Aorta (tissue), 5 donors: ENCODE measurements around the gene PNPLA6. TPM values are rescaled to one million over a fixed set of nuclear protein-coding genes. Genes with fewer than 3 reads are reported as not detected.

Source experiments
- ATAC-seq: fragments of 200-7000 bp; cut with Tn5 transposase; one replicate; pipeline ENCODE4 v1.9.1; 2022; ENCODE audit warnings: moderate library complexity; ENCODE audit not compliant: low FRiP score
- DNase-seq, 2 donors: peaks; one replicate each; pipeline ENCODE4 v3.0.0-alpha.2; 2020
- H3K27ac ChIP-seq, 2 donors: one replicate each; pipeline ENCODE4 v1.5.1; 2013; ENCODE audit warnings: low read length in 2 of 2, mild to moderate bottlenecking in 2 of 2, moderate library complexity in 2 of 2, control low read depth in 1 of 2, inconsistent platforms in 1 of 2, low read depth in 1 of 2
- H3K27me3 ChIP-seq, 2 donors: one replicate each; pipeline ENCODE4 v1.6.1; 2013; ENCODE audit warnings: control low read depth in 1 of 2, low read length in 1 of 2, mild to moderate bottlenecking in 1 of 2, moderate library complexity in 1 of 2; ENCODE audit not compliant: insufficient read depth in 2 of 2, control insufficient read depth in 1 of 2
- H3K36me3 ChIP-seq, 2 donors: one replicate each; pipeline ENCODE4 v1.6.1; 2013; ENCODE audit warnings: control low read depth in 1 of 2, low read length in 1 of 2, mild to moderate bottlenecking in 1 of 2; ENCODE audit not compliant: insufficient read depth in 2 of 2, control insufficient read depth in 1 of 2
- H3K4me1 ChIP-seq, 2 donors: one replicate each; pipeline ENCODE4 v1.6.1; 2013; ENCODE audit warnings: low read length in 2 of 2, control low read depth in 1 of 2, mild to moderate bottlenecking in 1 of 2, moderate library complexity in 1 of 2; ENCODE audit not compliant: insufficient read depth in 2 of 2, control insufficient read depth in 1 of 2
- H3K4me3 ChIP-seq, 2 donors: one replicate each; pipeline ENCODE4 v1.5.1; 2013; ENCODE audit warnings: low read length in 2 of 2, control low read depth in 1 of 2, mild to moderate bottlenecking in 1 of 2
- H3K9me3 ChIP-seq: one replicate; pipeline ENCODE4 v1.6.1; 2013; ENCODE audit warnings: mild to moderate bottlenecking, low read length; ENCODE audit not compliant: control insufficient read depth
- WGBS, 2 donors: extraction: QIAGEN DNeasy Blood & Tissue Kit; methylation state at CpG; one replicate each; pipeline ENCODE4 v1.1.7; 2013; 5-methylcytosine and 5-hydroxymethylcytosine counted together
- intact Hi-C, 2 donors: fragments of 100-400 bp; cut with DNase I; formaldehyde crosslinking; loops; one replicate each; pipeline versions ENCODE4 v1.14.2 to v1.15.0; 2022
- polyA plus RNA-seq, 2 donors: library from polyadenylated mRNA; stranded (reverse); fragments of 200-250 nt; gene quantifications; one replicate each; pipeline ENCODE4 v1.2.3, GENCODE V29; 2013
- total RNA-seq, 2 donors: library from RNA; stranded (reverse); fragmentation: NEBNext Ultra II Directional; extraction: Animal tissue kit (Norgen Biotek cat#: 25700); gene quantifications; one replicate each; pipeline ENCODE4 v1.2.1, GENCODE V29; 2021
- donor health status: healthy with polysubstance abuse.
- donor health status: Bipolar disorder and iron deficiency.
- donor health status: DM: no; HTN: no; CAD: no.
- donor health status: DM: no; HTN: no; CAD: no.
- donor health status: DM: yes; HTN: yes; CAD: no.

PNPLA6 gene
- total and polyA plus RNA-seq, 4 donors = 25.0 to 136 (median 91.3) TPM

- WGBS, 2 donors = 66 to 67% methylated on average over 60 to 62 of the region's 62 CpGs
- no peaks in the 10 kb centered on the region for H3K27me3 ChIP-seq
- H3K9me3 ChIP-seq = peaks cover 1% of the 10 kb centered on the region
- H3K36me3 ChIP-seq = peaks cover 0 to 15% of the 10 kb centered on the region in 2 donors
- no peaks in the 10 kb centered on the region for H3K4me1 ChIP-seq
- H3K27ac ChIP-seq = no peak overlapping the region
- intact Hi-C loops = loop anchor here in 1 of 2 donors (10.0 kb wide), 1 partner anchor 130 kb away; the partner anchor contains the start of gene TRAPPC5
- DNase-seq = peak in 1 of 2 donors; percentile 46
- no peak for ATAC-seq
- no peak overlapping the region for H3K4me3 ChIP-seq
Observed at GRCh38 chr19:7554990-7555864, 19.7 kb downstream of the PNPLA6 start.

- Histone ChIP-seq H3K4me3 (no peak overlapping the region), H3K4me1 (no peaks in the 10 kb centered on the region), H3K27ac (no peak overlapping the region), H3K36me3 (peaks cover 0 to 15% of the 10 kb centered on the region in 2 donors), H3K9me3 (peaks cover 1% of the 10 kb centered on the region), H3K27me3 (no peaks in the 10 kb centered on the region)
- intact Hi-C loops = loop anchor here in 1 of 2 donors (10.0 kb wide), 1 partner anchor 128 kb away; the partner anchor contains the start of gene TRAPPC5
- no peak for ATAC-seq
- WGBS, 2 donors = 95 to 96% methylated on average over 54 of the region's 54 CpGs
- DNase-seq = peak in 1 of 2 donors; percentile 43
Observed at GRCh38 chr19:7556696-7557315, 21.3 kb downstream of the PNPLA6 start.

GRCh38 chr19:7558667-7559066 is 23.1 kb downstream of the PNPLA6 start:
- Histone ChIP-seq H3K27ac (no peak overlapping the region), H3K4me1 (no peaks in the 10 kb centered on the region), H3K27me3 (no peaks in the 10 kb centered on the region), H3K4me3 (no peak overlapping the region), H3K9me3 (peaks cover 1% of the 10 kb centered on the region), H3K36me3 (peaks cover 0 to 15% of the 10 kb centered on the region in 2 donors)
- no peak for DNase-seq
- no peak for ATAC-seq
- WGBS, 2 donors = 91 to 96% methylated on average over 18 of the region's 18 CpGs
- intact Hi-C loops = loop anchor here in 1 of 2 donors (10.0 kb wide), 1 partner anchor 126 kb away; the partner anchor contains the start of gene TRAPPC5

- peaks cover 0 to 15% of the 10 kb centered on the region in 2 donors for H3K36me3 ChIP-seq
- 60 to 96% methylated on average over 4 of the region's 4 CpGs for WGBS, 2 donors
- ATAC-seq = no peak
Observed at GRCh38 chr19:7559102-7559501, 23.6 kb downstream of the PNPLA6 start.

GRCh38 chr19:7560255-7560654 is 24.7 kb downstream of the PNPLA6 start:
- Histone ChIP-seq H3K27ac (no peak overlapping the region), H3K4me1 (no peaks in the 10 kb centered on the region), H3K4me3 (no peak overlapping the region), H3K9me3 (peaks cover 1% of the 10 kb centered on the region), H3K27me3 (no peaks in the 10 kb centered on the region), H3K36me3 (peaks cover 0 to 15% of the 10 kb centered on the region in 2 donors)
- DNase-seq (no peak), ATAC-seq (no peak)
- 93 to 94% methylated on average over 2 of the region's 2 CpGs for WGBS, 2 donors
- intact Hi-C loops = no loop called here

More at GRCh38 chr19:7559102-7559501, 23.6 kb downstream of the PNPLA6 start:
- Histone ChIP-seq H3K27ac (no peak overlapping the region), H3K4me1 (no peaks in the 10 kb centered on the region), H3K9me3 (peaks cover 1% of the 10 kb centered on the region), H3K27me3 (no peaks in the 10 kb centered on the region), H3K4me3 (no peak overlapping the region)
- DNase-seq = no peak
- intact Hi-C loops = loop anchor here in 1 of 2 donors (10.0 kb wide), 1 partner anchor 126 kb away; the partner anchor contains the start of gene TRAPPC5

GRCh38 chr19:7561325-7561724 is 25.8 kb downstream of the PNPLA6 start:
- H3K36me3 ChIP-seq = peaks cover 0 to 14% of the 10 kb centered on the region in 2 donors
- no peak for DNase-seq
- H3K27me3 ChIP-seq = no peaks in the 10 kb centered on the region
- H3K4me3 ChIP-seq = no peak overlapping the region
- peaks cover 1% of the 10 kb centered on the region for H3K9me3 ChIP-seq
- H3K27ac ChIP-seq = no peak overlapping the region
- H3K4me1 ChIP-seq = no peaks in the 10 kb centered on the region
- 84 to 91% methylated on average over 17 of the region's 17 CpGs for WGBS, 2 donors
- intact Hi-C loops = no loop called here
- no peak for ATAC-seq

- ATAC-seq (no peak), DNase-seq (no peak)
- Histone ChIP-seq H3K27ac (no peak overlapping the region), H3K4me3 (no peak overlapping the region), H3K9me3 (peaks cover 1% of the 10 kb centered on the region), H3K27me3 (no peaks in the 10 kb centered on the region), H3K36me3 (peaks cover 0 to 6% of the 10 kb centered on the region in 2 donors), H3K4me1 (no peaks in the 10 kb centered on the region)
- 56 to 59% methylated on average over 16 of the region's 16 CpGs for WGBS, 2 donors
- intact Hi-C loops = no loop called here
Observed at GRCh38 chr19:7562646-7563393, 27.3 kb downstream of the PNPLA6 start.

GRCh38 chr19:7564866-7565265 is 29.3 kb downstream of the PNPLA6 start:
- no peak for ATAC-seq
- 91 to 93% methylated on average over 4 of the region's 4 CpGs for WGBS, 2 donors
- intact Hi-C loops = loop anchor here (5.0 kb wide), 3 partner anchors 117 to 237 kb away; partner anchors contain the start of gene TRAPPC5 (in 1 of the 2)

More at GRCh38 chr19:7564866-7565265, 29.3 kb downstream of the PNPLA6 start:
- DNase-seq = no peak
- H3K4me1 ChIP-seq = no peaks in the 10 kb centered on the region
- no peaks in the 10 kb centered on the region for H3K27me3 ChIP-seq
- no peak overlapping the region for H3K4me3 ChIP-seq
- H3K27ac ChIP-seq = no peak overlapping the region
- peaks cover 1% of the 10 kb centered on the region for H3K9me3 ChIP-seq
- no peaks in the 10 kb centered on the region for H3K36me3 ChIP-seq
